WTC11 (cell line): ENCODE data around the gene SLC24A4. TPM values are rescaled to one million over a fixed set of nuclear protein-coding genes. Genes with fewer than 3 reads are reported as not detected.

Experiments used
- ATAC-seq: fragments of 200-7000 bp; cut with Tn5 transposase; 2 replicates; pipeline ENCODE4 v1.10.0; 2021; ENCODE audit warnings: mild to moderate bottlenecking, moderate library complexity
- CTCF ChIA-PET: fragments of 300-600 bp; sonication (Branson Sonifier 250); formaldehyde crosslinking; loops from one replicate; lab custom pipeline; 2021; ENCODE audit warnings: antibody characterized with exemption; lab: Charles Lee
- POLR2A ChIA-PET: fragments of 350-600 bp; sonication (Branson Sonifier 250); formaldehyde crosslinking; loops from one replicate; lab custom pipeline; 2021; ENCODE audit warnings: antibody characterized with exemption; lab: Charles Lee
- DNase-seq: peaks from one replicate; pipeline ENCODE4 v3.0.0; 2021; ENCODE audit warnings: low spot score
- H3K27ac Mint-ChIP-seq: 2 replicates; pipeline ENCODE4 v1.8.0; 2021; ENCODE audit warnings: mixed read lengths
- H3K27me3 Mint-ChIP-seq: 2 replicates; pipeline ENCODE4 v1.8.0; 2021; ENCODE audit warnings: low read depth, mild to moderate bottlenecking, moderate library complexity, mixed read lengths
- H3K36me3 Mint-ChIP-seq: 2 replicates; pipeline ENCODE4 v1.8.0; 2021; ENCODE audit warnings: mixed read lengths
- H3K4me1 Mint-ChIP-seq: 2 replicates; pipeline ENCODE4 v1.8.0; 2022; ENCODE audit warnings: mixed read lengths
- H3K4me3 Mint-ChIP-seq: 2 replicates; pipeline ENCODE4 v1.8.0; 2021; ENCODE audit warnings: mild to moderate bottlenecking, moderate library complexity, mixed read lengths
- H3K9me3 Mint-ChIP-seq: 2 replicates; pipeline ENCODE4 v1.8.0; 2021; ENCODE audit warnings: mixed read lengths
- ATF1 ChIP-seq: sonication (generic); formaldehyde crosslinking; IDR thresholded peaks from 2 replicates; pipeline ENCODE4 v1.8.1; 2023; ENCODE audit warnings: mild to moderate bottlenecking, moderate library complexity, missing genetic modification reagents
- JUN ChIP-seq: sonication (generic); formaldehyde crosslinking; IDR thresholded peaks from 2 replicates; pipeline ENCODE4 v1.8.0; 2023; ENCODE audit warnings: mild to moderate bottlenecking, missing genetic modification reagents
- KAT7 ChIP-seq: sonication (generic); formaldehyde crosslinking; IDR thresholded peaks from 2 replicates; pipeline ENCODE4 v1.8.1; 2023; ENCODE audit warnings: missing genetic modification reagents, mild to moderate bottlenecking, borderline replicate concordance
- NFYB ChIP-seq: sonication (generic); formaldehyde crosslinking; conservative IDR thresholded peaks from 2 replicates; pipeline ENCODE4 v1.8.0; 2022; ENCODE audit warnings: low read depth, missing genetic modification reagents
- NR2C2 ChIP-seq: sonication (generic); formaldehyde crosslinking; IDR thresholded peaks from 2 replicates; pipeline ENCODE4 v1.8.0; 2022; ENCODE audit warnings: mild to moderate bottlenecking, missing genetic modification reagents
- ZNF232 ChIP-seq: sonication (generic); formaldehyde crosslinking; IDR thresholded peaks from 2 replicates; pipeline ENCODE4 v1.8.0; 2022; ENCODE audit warnings: mild to moderate bottlenecking, missing genetic modification reagents
- total RNA-seq: library from RNA; stranded (reverse); gene quantifications from 3 replicates; pipeline ENCODE4 v1.2.3, GENCODE V29; 2021
- TF ChIP-seq, protein P1 (sequence below): fragments of 250-450 bp; sonication (Bioruptor Pico); IDR thresholded peaks from 2 replicates; pipeline ENCODE4 v1.9.0; 2021; ENCODE audit warnings: mild to moderate bottlenecking, borderline replicate concordance
- TF ChIP-seq, protein P2 (sequence below): fragments of 250-450 bp; sonication (Bioruptor Pico); IDR thresholded peaks from 2 replicates; pipeline ENCODE4 v1.9.0; 2021; ENCODE audit warnings: mild to moderate bottlenecking
- TF ChIP-seq, protein P3 (sequence below): sonication (generic); formaldehyde crosslinking; IDR thresholded peaks from 2 replicates; pipeline ENCODE4 v1.8.0; 2022; ENCODE audit warnings: mild to moderate bottlenecking, missing genetic modification reagents
- TF ChIP-seq, protein P4 (sequence below): fragments of 250-450 bp; sonication (Bioruptor Pico); IDR thresholded peaks from 2 replicates; pipeline ENCODE4 v1.9.0; 2021; ENCODE audit warnings: mild to moderate bottlenecking
- TF ChIP-seq, protein P5 (sequence below): fragments of 250-450 bp; sonication (Bioruptor Pico); IDR thresholded peaks from 2 replicates; pipeline ENCODE4 v1.8.0; 2021; ENCODE audit warnings: mild to moderate bottlenecking
- TF ChIP-seq, protein P6 (sequence below): fragments of 250-450 bp; sonication (Bioruptor Pico); IDR thresholded peaks from 2 replicates; pipeline ENCODE4 v2.1.2; 2022; ENCODE audit warnings: mild to moderate bottlenecking, moderate library complexity
- TF ChIP-seq, protein P7 (sequence below): sonication (generic); formaldehyde crosslinking; IDR thresholded peaks from 2 replicates; pipeline ENCODE4 v1.8.1; 2022; ENCODE audit warnings: low read depth, mild to moderate bottlenecking, moderate library complexity, missing genetic modification reagents, borderline replicate concordance

The SLC24A4 gene
- total RNA-seq, 1 experiment from 2014 or later: 0.90 TPM

DNA sequence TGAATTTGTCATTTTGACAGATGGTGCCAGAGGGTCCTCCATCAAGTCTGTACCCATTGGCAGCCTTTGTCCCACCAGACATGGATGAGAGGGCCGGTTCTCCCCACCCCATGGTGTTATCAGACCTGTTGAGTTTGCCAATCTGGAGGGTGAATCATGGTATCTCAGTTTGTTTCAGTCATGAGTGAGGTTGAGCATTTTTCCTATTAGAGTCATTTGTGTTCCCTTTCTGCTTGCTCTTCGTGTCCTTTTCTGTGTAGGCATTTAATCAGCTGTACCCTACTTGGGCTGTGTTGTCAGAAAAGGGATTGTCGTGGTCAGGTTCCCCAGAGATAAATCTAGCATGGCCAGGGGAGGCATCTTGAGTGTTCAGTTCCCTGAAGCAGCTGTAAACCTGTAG, 30.5 kb downstream of the SLC24A4 start:
- no peak overlapping the region for H3K27ac Mint-ChIP-seq
- ChIA-PET CTCF (interaction anchor here (0.7 to 1.3 kb wide), 6 partner anchors 9 to 231 kb away, joined by 3 to 4 read pairs (median 3); no protein-coding TSS in a partner anchor), POLR2A (no interaction called here)
- TF ChIP-seq JUN (CRISPR knock-in tag) (no peak), KAT7 (CRISPR knock-in tag) (no peak), NR2C2 (no peak)
- TF ChIP-seq, protein P1, sequence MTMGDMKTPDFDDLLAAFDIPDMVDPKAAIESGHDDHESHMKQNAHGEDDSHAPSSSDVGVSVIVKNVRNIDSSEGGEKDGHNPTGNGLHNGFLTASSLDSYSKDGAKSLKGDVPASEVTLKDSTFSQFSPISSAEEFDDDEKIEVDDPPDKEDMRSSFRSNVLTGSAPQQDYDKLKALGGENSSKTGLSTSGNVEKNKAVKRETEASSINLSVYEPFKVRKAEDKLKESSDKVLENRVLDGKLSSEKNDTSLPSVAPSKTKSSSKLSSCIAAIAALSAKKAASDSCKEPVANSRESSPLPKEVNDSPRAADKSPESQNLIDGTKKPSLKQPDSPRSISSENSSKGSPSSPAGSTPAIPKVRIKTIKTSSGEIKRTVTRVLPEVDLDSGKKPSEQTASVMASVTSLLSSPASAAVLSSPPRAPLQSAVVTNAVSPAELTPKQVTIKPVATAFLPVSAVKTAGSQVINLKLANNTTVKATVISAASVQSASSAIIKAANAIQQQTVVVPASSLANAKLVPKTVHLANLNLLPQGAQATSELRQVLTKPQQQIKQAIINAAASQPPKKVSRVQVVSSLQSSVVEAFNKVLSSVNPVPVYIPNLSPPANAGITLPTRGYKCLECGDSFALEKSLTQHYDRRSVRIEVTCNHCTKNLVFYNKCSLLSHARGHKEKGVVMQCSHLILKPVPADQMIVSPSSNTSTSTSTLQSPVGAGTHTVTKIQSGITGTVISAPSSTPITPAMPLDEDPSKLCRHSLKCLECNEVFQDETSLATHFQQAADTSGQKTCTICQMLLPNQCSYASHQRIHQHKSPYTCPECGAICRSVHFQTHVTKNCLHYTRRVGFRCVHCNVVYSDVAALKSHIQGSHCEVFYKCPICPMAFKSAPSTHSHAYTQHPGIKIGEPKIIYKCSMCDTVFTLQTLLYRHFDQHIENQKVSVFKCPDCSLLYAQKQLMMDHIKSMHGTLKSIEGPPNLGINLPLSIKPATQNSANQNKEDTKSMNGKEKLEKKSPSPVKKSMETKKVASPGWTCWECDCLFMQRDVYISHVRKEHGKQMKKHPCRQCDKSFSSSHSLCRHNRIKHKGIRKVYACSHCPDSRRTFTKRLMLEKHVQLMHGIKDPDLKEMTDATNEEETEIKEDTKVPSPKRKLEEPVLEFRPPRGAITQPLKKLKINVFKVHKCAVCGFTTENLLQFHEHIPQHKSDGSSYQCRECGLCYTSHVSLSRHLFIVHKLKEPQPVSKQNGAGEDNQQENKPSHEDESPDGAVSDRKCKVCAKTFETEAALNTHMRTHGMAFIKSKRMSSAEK (CRISPR knock-in tag): no peak
- TF ChIP-seq, protein P2, sequence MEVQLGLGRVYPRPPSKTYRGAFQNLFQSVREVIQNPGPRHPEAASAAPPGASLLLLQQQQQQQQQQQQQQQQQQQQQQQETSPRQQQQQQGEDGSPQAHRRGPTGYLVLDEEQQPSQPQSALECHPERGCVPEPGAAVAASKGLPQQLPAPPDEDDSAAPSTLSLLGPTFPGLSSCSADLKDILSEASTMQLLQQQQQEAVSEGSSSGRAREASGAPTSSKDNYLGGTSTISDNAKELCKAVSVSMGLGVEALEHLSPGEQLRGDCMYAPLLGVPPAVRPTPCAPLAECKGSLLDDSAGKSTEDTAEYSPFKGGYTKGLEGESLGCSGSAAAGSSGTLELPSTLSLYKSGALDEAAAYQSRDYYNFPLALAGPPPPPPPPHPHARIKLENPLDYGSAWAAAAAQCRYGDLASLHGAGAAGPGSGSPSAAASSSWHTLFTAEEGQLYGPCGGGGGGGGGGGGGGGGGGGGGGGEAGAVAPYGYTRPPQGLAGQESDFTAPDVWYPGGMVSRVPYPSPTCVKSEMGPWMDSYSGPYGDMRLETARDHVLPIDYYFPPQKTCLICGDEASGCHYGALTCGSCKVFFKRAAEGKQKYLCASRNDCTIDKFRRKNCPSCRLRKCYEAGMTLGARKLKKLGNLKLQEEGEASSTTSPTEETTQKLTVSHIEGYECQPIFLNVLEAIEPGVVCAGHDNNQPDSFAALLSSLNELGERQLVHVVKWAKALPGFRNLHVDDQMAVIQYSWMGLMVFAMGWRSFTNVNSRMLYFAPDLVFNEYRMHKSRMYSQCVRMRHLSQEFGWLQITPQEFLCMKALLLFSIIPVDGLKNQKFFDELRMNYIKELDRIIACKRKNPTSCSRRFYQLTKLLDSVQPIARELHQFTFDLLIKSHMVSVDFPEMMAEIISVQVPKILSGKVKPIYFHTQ (CRISPR knock-in tag): no peak
- TF ChIP-seq, protein P3, sequence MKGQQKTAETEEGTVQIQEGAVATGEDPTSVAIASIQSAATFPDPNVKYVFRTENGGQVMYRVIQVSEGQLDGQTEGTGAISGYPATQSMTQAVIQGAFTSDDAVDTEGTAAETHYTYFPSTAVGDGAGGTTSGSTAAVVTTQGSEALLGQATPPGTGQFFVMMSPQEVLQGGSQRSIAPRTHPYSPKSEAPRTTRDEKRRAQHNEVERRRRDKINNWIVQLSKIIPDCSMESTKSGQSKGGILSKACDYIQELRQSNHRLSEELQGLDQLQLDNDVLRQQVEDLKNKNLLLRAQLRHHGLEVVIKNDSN (CRISPR knock-in tag): no peak
- DNase-seq (no peak), ATAC-seq (no peak)
- H3K9me3 Mint-ChIP-seq: no peaks in the 10 kb centered on the region
- no peak overlapping the region for H3K4me3 Mint-ChIP-seq
- H3K4me1 Mint-ChIP-seq: no peaks in the 10 kb centered on the region
- no peaks in the 10 kb centered on the region for H3K36me3 Mint-ChIP-seq
- H3K27me3 Mint-ChIP-seq: no peaks in the 10 kb centered on the region

DNA sequence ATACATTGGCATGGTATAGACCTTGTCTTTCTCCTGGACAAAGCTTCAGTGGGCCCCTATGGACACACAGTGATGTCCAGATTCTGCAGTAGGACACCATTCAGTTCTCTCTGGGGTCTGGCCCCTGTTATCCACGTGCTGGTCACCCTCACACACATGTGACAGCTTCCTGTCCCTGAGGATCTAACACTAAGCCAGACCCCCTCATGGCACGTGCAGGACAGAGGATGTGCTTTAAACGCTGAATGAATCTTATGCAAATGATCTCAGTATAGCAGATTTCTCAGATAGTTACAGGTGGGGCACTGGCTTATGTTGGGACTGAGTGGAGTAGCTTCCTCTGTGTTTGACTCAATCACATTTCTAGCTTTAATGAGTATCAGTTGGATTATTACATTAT, 33.7 kb downstream of the SLC24A4 start:
- DNase-seq (no peak), ATAC-seq (no peak)
- no peak overlapping the region for H3K27ac Mint-ChIP-seq
- TF ChIP-seq, protein P2 (CRISPR knock-in tag): no peak
- TF ChIP-seq ZNF232 (CRISPR knock-in tag) (no peak), ATF1 (CRISPR knock-in tag) (no peak), NFYB (CRISPR knock-in tag) (no peak)
- TF ChIP-seq, protein P4, sequence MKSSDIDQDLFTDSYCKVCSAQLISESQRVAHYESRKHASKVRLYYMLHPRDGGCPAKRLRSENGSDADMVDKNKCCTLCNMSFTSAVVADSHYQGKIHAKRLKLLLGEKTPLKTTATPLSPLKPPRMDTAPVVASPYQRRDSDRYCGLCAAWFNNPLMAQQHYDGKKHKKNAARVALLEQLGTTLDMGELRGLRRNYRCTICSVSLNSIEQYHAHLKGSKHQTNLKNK: no peak
- TF ChIP-seq, protein P5, sequence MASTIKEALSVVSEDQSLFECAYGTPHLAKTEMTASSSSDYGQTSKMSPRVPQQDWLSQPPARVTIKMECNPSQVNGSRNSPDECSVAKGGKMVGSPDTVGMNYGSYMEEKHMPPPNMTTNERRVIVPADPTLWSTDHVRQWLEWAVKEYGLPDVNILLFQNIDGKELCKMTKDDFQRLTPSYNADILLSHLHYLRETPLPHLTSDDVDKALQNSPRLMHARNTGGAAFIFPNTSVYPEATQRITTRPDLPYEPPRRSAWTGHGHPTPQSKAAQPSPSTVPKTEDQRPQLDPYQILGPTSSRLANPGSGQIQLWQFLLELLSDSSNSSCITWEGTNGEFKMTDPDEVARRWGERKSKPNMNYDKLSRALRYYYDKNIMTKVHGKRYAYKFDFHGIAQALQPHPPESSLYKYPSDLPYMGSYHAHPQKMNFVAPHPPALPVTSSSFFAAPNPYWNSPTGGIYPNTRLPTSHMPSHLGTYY (CRISPR knock-in tag): no peak
- TF ChIP-seq, protein P6, sequence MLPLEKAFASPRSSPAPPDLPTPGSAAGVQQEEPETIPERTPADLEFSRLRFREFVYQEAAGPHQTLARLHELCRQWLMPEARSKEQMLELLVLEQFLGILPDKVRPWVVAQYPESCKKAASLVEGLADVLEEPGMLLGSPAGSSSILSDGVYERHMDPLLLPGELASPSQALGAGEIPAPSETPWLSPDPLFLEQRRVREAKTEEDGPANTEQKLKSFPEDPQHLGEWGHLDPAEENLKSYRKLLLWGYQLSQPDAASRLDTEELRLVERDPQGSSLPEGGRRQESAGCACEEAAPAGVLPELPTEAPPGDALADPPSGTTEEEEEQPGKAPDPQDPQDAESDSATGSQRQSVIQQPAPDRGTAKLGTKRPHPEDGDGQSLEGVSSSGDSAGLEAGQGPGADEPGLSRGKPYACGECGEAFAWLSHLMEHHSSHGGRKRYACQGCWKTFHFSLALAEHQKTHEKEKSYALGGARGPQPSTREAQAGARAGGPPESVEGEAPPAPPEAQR (CRISPR knock-in tag): no peak
- TF ChIP-seq, protein P7, sequence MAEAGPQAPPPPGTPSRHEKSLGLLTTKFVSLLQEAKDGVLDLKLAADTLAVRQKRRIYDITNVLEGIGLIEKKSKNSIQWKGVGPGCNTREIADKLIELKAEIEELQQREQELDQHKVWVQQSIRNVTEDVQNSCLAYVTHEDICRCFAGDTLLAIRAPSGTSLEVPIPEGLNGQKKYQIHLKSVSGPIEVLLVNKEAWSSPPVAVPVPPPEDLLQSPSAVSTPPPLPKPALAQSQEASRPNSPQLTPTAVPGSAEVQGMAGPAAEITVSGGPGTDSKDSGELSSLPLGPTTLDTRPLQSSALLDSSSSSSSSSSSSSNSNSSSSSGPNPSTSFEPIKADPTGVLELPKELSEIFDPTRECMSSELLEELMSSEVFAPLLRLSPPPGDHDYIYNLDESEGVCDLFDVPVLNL (CRISPR knock-in tag): no peak
- no peak overlapping the region for H3K4me3 Mint-ChIP-seq
- H3K4me1 Mint-ChIP-seq: no peaks in the 10 kb centered on the region
- CTCF ChIA-PET: no interaction called here
- H3K36me3 Mint-ChIP-seq: no peaks in the 10 kb centered on the region
- H3K27me3 Mint-ChIP-seq: no peaks in the 10 kb centered on the region
- POLR2A ChIA-PET: no interaction called here
- no peaks in the 10 kb centered on the region for H3K9me3 Mint-ChIP-seq
